ENCODE measurements around the gene NRIP2.
A peak's percentile ranks its signal among the peaks of the same experiment; 100 is the strongest.

Gene NRIP2

GRCh38 chr12:2804393-2805142, 30.3 kb downstream of the NRIP2 start:
- DNase-seq = no peak

GRCh38 chr12:2803635-2804392, 31.0 kb downstream of the NRIP2 start:
- no peak for DNase-seq

- no peak for DNase-seq
Observed at GRCh38 chr12:2801044-2801783, 33.6 kb downstream of the NRIP2 start.

DNA sequence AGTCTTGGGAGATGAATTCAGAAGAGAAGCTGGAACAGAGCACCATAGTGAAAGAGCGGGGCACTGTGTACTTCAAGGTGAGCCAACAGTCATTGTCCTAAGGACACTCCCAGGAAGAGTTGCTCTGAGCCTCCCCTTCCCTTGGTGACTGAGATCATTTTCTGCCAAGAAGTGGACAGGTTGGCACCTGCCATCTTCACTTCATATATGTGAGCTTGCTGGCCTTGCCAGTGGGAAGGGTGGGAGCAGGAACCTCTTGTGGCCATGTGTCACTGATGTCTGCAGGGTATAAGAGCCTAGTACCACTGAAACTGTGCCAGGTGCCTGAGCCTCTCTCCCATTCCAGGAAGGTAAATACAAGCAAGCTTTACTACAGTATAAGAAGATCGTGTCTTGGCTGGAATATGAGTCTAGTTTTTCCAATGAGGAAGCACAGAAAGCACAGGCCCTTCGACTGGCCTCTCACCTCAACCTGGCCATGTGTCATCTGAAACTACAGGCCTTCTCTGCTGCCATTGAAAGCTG, 34.7 kb downstream of the NRIP2 start:
- DNase-seq = no peak

- no peak for DNase-seq
Observed at GRCh38 chr12:2797721-2798418, 37.0 kb downstream of the NRIP2 start.

DNA sequence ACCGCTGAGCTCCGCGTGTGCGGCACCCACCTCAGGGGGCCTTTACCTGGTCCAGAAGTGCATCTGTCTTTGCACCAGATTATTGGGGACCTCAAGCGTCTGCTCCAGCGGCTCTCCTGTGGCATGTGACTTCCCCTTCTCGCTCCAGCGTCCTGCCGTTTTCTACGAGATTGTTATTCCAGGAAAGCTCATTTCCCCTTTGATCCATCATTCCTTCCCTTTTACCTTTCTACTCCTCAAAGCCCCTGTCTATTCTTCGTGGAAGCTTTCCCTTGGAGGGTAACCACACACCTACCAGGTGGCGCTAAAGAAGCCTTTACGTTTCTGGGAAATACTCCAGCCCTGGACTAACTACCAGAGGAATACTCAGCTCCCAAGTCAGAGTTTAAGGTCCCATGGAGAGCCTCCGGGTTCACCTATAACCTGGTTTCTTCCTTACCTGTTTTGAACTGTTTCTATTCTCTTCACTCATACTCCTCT, 38.6 kb downstream of the NRIP2 start:
- DNase-seq = no peak

GRCh38 chr12:2795291-2796186, 39.3 kb downstream of the NRIP2 start:
- DNase-seq = peak; percentile 76 to 80

- DNase-seq = peak; percentile 92
Observed at GRCh38 chr12:2794736-2795289, 40.0 kb downstream of the NRIP2 start, which contains the start of gene FKBP4. Gene FKBP4, plus strand, starts transcription at chr12:2794970. Its CDS starts 170 bp downstream, at chr12:2795140.

GRCh38 chr12:2794191-2794735, 40.6 kb downstream of the NRIP2 start:
- peak in 1 of 2 donors; percentile 27 for DNase-seq

- no peak for DNase-seq
Observed at GRCh38 chr12:2793561-2793960, 41.3 kb downstream of the NRIP2 start.

- DNase-seq = no peak
Observed at GRCh38 chr12:2792671-2793500, 41.9 kb downstream of the NRIP2 start.

DNA sequence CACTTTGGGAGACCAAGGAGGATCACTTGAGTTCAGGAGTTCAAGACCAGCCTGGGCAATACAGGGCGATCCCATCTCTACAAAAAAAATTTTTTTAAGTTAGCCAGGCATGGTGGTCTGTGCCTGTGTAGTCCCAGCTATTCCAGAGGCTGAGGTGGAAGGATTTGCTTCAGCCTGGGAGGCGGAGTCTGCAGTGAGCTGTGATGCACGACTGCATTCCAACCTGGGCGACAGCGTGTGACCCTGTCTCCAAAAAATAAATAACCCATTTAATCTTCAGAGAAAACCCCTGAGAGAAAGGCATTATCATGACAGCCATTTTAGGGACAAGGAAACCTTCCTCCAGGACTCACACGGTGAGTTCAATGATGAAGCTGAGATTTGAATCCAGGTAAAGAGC, 43.7 kb downstream of the NRIP2 start:
- no peak for DNase-seq

DNA sequence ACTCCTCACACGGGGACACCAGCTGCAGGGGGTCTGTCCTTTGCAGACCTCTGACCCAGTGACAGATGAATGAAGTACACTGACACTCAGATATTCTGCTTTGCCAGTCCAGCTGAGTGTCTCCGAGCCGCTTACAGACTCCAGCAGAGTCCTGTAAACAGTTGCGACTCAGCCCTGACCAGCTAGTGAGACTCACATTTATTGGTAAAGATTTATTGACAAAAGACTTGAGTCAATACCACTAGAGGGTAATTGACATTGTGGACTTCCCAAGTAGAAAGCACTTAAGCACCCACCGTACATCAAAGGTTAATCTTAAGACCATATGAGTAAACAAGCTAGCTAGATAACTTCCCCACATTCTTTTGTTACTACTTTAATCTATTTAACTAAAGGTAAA, 49.8 kb downstream of the NRIP2 start:
- no peak for DNase-seq

DNA sequence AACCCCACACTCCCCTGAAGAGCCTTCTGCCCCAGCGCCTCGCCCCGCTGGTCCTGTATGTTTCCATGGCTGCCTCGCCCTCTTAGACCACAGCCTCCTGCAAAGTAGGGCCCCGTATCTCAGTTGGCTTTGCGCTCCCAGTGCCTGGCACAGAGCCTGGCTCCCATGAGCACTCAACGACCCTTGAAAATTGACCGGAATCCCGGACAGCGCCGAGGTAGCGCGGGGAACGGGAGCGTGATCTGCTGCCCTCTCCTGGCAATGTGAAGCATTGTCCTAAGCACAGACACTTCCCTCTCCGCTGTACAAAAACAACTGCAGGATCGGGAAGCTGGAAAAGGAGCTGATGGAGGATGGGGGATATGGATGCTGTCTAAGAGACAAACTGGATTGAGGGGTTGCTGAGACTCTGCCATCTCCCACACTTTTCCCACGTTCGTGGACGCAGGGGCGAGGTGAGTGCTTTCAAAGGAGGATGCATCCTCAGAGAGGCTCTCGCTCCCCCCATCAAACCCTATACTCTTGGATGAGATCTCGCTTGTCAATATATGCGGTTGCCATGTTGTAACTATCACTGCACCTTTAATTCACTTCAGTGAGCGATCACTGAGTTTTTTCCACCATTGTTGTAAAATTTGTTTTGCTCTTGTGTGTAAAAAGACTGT, 50.8 kb downstream of the NRIP2 start:
- peak; percentile 58 to 62 for DNase-seq

GRCh38 chr12:2779281-2779680, 55.6 kb downstream of the NRIP2 start:
- no peak for DNase-seq

GRCh38 chr12:2776129-2776806, 58.6 kb downstream of the NRIP2 start:
- no peak for DNase-seq

DNA sequence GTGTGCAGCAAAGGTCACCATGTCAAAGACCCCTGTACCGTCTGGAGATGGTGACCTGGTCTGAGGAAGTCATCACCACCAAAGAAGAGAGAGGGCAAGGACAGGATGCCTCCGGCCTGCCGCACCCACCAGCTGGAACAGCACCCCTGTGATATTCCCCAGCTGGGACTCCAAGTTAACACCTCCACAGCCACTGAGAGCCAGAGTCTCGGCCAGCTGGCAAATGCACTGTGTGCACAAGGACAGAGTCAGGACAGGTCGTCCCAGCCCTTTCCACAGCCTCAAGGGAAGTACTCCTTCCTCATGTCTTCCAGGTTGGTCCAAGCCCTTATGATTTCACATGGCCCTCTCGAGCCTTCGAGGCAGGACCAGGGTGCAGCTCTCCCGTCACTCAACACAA, 59.4 kb downstream of the NRIP2 start:
- DNase-seq = no peak
